Measurements from ENCODE around the gene OSBPL3.

DNA sequence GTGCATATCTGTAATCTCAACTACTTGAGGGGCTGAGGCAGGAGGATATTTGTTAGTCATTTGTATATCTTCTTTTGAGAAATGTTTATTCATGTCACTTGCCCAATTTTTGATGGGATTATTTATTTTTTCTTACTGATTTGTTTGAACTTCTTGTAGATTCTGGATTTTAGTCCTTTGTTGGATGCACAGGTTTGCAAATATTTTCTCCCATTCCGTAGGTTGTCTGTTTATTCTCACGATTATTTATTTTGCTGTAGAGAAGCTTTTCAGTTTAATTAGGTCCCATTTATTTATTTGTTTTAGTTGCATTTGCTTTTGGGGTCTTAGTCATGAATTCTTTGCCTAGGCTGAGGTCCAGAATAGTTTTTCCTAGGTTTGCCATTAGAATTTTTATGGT lies 44.1 kb upstream of the OSBPL3 start:
- TF ChIP-seq, protein P1, sequence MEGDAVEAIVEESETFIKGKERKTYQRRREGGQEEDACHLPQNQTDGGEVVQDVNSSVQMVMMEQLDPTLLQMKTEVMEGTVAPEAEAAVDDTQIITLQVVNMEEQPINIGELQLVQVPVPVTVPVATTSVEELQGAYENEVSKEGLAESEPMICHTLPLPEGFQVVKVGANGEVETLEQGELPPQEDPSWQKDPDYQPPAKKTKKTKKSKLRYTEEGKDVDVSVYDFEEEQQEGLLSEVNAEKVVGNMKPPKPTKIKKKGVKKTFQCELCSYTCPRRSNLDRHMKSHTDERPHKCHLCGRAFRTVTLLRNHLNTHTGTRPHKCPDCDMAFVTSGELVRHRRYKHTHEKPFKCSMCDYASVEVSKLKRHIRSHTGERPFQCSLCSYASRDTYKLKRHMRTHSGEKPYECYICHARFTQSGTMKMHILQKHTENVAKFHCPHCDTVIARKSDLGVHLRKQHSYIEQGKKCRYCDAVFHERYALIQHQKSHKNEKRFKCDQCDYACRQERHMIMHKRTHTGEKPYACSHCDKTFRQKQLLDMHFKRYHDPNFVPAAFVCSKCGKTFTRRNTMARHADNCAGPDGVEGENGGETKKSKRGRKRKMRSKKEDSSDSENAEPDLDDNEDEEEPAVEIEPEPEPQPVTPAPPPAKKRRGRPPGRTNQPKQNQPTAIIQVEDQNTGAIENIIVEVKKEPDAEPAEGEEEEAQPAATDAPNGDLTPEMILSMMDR (IDR thresholded peaks at IDR 0.05), result no peak
- TF ChIP-seq POLR2A (IDR thresholded peaks at IDR 0.05), result no peak
